ENCODE measurements around the gene SMPD4.
"Not testable (repeated sequence)": the region's sequence is repeated elsewhere in the genome, so short reads cannot be mapped to it uniquely, and the experiment has no call there.

SMPD4 gene

DNA sequence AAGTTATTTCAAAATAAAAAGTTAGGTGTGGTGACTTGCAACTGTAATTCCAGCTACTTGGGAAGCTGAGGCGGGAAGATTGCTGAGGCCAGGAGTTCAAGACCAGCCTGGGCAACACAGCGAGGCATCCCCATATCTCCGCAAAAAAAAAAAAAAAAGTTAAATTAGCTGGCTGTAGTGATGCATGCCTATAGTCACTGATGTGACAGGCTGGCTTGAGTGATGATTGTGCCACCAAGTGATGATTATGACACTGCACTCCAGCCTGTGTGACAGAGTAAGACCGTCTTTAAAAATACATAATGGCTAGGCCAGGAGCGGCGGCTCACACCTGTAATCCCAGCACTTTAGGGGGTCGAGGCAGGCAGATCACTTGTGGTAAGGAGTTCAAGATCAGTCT lies 11.5 kb downstream of the SMPD4 start:
- no peak for TF ChIP-seq POLR2A (IDR thresholded peaks at IDR 0.05; ENCODE audit: low read depth, low read length)
- DNase-seq (ENCODE audit: insufficient read length, low spot score) (no peak), FAIRE-seq (no peak)

DNA sequence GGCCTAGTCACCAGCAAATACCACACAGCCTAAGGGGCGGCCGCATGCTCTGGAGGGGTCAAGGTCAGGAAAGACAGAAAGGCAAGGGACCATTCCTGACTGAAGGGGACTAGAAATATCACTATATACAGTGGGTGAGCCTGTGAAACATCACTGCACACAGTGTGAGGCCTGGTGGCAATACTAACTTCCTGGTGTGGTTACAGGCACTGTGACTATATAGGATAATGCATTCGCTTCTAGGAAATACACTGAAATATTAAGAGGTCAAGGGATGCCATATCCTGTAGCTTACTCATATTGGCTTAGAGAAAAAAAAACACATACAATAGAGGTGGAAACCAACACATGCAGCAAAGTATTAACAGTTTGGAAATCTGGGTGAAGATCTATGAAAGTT lies 12.2 kb downstream of the SMPD4 start:
- not testable (repeated sequence) for DNase-seq (ENCODE audit: insufficient read length, low spot score); FAIRE-seq

DNA sequence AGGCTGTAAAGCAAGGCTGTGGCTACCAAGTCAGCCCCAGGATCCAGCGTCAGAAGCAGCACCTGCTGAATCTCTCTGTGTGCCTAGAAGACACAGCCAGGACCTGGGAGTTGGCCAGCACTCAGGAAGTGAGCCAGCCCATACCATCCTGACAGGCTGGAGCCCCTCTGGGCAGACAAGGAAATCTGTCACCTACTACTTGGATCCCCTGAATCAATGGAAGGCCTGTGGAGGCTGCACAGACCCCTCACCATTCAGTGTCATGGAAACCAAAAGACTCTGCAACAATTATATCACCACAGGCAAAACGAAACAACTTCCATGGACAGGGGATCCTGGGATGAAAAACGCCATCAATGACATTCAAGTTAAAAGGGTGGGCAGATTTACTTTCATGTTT lies 14.8 kb downstream of the SMPD4 start:
- FAIRE-seq; DNase-seq (ENCODE audit: insufficient read length, low spot score): not testable (repeated sequence)

- DNase-seq (ENCODE audit: insufficient read length, low spot score) (no peak), FAIRE-seq (no peak)
- no peak for TF ChIP-seq POLR2A (IDR thresholded peaks at IDR 0.05; ENCODE audit: low read depth, low read length)
These were observed 15.9 kb downstream of the SMPD4 start for GRCh38 chr2:130165293-130166016.

DNA sequence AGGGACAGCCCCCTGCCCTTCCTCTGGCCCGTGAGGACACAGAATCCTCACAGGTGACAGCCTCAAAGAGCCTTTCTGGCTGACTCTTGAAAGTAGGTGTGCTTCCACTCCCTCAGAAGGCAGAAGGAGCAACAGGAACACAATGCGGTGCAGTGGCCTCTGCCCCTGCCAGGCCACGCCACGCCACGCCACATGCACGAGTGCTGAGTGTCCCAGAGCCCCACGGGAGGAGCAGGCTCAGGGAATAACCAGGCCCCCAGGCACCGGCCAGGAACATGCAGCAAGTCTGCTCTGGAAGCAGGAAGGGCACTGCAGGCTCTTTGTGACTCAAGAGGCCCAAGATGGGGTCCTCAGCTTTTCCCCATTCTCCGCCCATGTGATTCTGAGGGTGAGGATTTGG lies 18.4 kb downstream of the SMPD4 start:
- FAIRE-seq, result no peak
- no peak for TF ChIP-seq POLR2A (IDR thresholded peaks at IDR 0.05; ENCODE audit: low read depth, low read length)
- DNase-seq (ENCODE audit: insufficient read length, low spot score), result no peak

DNA sequence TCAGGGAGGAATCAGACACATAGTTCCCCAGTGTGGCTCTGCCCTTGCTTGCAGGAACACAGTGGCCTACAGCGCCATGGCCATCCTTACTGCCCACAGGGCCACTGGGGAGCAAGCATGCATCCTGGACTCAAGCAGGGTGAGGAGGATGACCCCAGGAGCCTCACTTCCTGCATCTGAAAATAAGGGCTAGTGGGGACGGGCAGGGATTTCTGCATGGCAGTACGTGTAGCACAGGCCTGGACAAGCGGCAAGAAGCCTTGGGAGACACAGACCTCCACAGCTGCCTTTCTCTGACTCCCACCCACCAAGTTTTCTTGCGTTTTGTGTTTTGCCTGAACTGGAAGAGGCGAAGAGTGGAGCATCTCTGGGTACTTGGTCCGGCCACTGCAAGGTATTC lies 18.9 kb downstream of the SMPD4 start:
- not testable (repeated sequence) for FAIRE-seq; DNase-seq (ENCODE audit: insufficient read length, low spot score)

GRCh38 chr2:130160838-130161705 lies 20.3 kb downstream of the SMPD4 start:
- not testable (repeated sequence) for DNase-seq (ENCODE audit: insufficient read length, low spot score); FAIRE-seq

- DNase-seq (ENCODE audit: insufficient read length, low spot score), result no peak
- no peak for FAIRE-seq
- no peak for TF ChIP-seq POLR2A (IDR thresholded peaks at IDR 0.05; ENCODE audit: low read depth, low read length)
These were observed 21.3 kb downstream of the SMPD4 start for GRCh38 chr2:130160131-130160530.

DNA sequence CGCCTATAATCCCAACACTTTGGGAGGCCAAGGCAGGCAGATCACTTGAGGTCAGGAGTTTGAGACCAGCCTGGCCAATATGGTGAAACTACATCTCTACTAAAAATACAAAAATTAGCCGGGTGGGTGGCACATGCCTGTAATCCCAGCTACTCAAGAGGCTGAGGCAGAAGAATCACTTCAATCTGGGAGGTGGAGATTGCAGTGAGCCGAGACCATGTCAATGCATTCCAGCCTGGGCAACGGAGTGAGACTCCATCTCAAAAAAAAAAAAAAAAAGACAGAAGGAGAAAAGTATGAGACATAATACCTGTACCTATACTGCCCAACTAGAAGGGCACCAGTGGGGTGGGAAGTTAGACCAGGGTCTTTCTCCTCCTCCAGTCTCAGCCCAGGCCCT lies 22.0 kb downstream of the SMPD4 start:
- not testable (repeated sequence) for FAIRE-seq

GRCh38 chr2:130158631-130159030 lies 22.8 kb downstream of the SMPD4 start:
- no peak for DNase-seq (ENCODE audit: insufficient read length, low spot score)
- TF ChIP-seq POLR2A (IDR thresholded peaks at IDR 0.05; ENCODE audit: low read depth, low read length), result no peak
- no peak for FAIRE-seq

More for the DNA sequence above, 22.0 kb downstream of the SMPD4 start:
- DNase-seq (ENCODE audit: insufficient read length, low spot score), result not testable (repeated sequence)

GRCh38 chr2:130157825-130158514 lies 23.4 kb downstream of the SMPD4 start:
- FAIRE-seq; DNase-seq (ENCODE audit: insufficient read length, low spot score): not testable (repeated sequence)

DNA sequence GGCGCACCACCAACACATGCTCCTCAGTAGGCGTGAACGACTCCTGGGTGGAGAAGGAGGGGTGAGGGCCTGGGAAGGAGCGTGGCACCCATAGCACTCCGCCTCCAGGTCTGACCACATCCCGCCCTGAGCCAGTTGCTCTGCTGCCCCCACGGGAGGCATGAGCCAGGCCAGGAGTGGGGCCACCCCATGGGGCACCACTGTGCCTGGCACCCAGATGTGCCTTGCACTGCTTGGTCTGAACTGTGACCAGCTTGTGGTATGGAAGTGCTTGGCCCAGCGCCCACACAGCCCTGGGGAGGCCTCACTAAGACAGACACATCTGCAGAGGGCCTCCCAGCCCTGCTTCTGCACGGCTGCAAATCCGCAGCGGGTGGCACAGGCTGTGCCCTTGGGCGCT lies 24.0 kb downstream of the SMPD4 start:
- FAIRE-seq; DNase-seq (ENCODE audit: insufficient read length, low spot score): not testable (repeated sequence)

- no peak for DNase-seq (ENCODE audit: insufficient read length, low spot score)
- no peak for TF ChIP-seq POLR2A (IDR thresholded peaks at IDR 0.05; ENCODE audit: low read depth, low read length)
- FAIRE-seq, result no peak
These were observed 24.8 kb downstream of the SMPD4 start for GRCh38 chr2:130156624-130157004.

DNA sequence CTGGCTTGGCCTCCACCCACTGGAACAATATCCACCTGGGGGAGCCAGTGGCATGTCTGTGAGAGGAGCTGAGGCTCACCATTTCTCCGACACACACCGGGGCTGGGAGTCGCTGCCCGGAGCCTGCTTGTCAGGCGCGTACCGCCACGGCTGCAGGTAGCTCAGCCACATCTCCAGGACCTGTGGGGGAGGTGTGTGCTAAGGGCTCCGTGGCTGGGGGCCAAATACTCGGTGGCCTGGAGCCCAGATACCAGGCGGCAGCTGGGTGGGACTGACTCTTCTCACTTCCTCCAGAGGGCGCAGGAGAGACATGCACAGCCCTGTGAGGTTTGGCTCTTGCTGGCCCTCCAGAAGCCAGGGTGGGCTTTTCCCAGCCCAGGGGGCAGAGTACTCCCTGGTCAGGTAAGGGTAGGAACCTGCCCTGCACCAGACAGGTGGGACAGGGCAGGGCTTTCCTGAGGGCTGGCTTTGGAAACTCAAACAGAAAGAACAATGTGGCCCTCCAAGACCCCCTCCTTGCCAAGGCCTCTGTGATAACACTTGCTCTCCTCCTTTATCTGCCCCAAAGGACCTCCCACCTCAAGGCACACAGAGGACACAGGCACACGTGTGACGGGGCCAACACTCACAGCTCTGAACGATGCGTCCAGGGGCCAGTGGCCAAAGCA lies 25.3 kb downstream of the SMPD4 start:
- not testable (repeated sequence) for DNase-seq (ENCODE audit: insufficient read length, low spot score); FAIRE-seq

Data from H54 (cell line).